ENCODE measurements around the gene MTCL3.

DNA sequence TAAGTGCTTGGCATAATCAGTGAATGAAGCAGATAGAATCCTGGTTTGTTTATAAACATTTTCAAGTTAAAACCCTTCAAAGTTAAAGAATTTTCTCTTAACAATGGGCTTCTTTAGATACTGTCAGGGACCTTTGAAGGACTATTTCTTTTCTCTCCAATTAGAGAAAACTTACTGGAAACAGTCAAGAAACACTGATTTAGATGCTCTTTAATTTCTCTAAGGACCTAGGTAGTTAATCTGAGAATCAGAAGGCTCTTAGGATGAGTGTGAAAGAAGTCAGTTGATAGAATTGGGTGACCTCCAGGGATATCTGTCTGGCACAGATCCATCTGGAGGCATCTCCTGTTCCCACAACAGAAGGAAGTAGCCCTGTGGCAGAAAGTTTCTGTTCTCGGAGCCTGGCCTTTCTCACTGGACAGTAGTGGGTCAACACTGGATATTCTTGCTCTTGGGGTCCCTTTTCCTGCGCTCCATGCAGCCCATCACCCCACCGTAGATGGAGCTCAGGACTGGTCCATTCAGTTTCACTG lies 82.5 kb downstream of the MTCL3 start:
- TF ChIP-seq, protein P1, sequence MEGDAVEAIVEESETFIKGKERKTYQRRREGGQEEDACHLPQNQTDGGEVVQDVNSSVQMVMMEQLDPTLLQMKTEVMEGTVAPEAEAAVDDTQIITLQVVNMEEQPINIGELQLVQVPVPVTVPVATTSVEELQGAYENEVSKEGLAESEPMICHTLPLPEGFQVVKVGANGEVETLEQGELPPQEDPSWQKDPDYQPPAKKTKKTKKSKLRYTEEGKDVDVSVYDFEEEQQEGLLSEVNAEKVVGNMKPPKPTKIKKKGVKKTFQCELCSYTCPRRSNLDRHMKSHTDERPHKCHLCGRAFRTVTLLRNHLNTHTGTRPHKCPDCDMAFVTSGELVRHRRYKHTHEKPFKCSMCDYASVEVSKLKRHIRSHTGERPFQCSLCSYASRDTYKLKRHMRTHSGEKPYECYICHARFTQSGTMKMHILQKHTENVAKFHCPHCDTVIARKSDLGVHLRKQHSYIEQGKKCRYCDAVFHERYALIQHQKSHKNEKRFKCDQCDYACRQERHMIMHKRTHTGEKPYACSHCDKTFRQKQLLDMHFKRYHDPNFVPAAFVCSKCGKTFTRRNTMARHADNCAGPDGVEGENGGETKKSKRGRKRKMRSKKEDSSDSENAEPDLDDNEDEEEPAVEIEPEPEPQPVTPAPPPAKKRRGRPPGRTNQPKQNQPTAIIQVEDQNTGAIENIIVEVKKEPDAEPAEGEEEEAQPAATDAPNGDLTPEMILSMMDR (IDR thresholded peaks at IDR 0.05; ENCODE audit: low read length) = no peak
- TF ChIP-seq EZH2phosphoT487 (IDR thresholded peaks at IDR 0.05; ENCODE audit: low read length) = no peak
